K562 (cell line): Measurements from ENCODE around the gene RPL38. TPM values are rescaled to one million over a fixed set of nuclear protein-coding genes. Genes with fewer than 3 reads are reported as not detected.

Experiments
- ATAC-seq: fragments of 200-7000 bp; cut with Tn5 transposase; 3 replicates; pipeline ENCODE4 v1.9.1; 2020; ENCODE audit warnings: moderate library complexity
- BruUV-seq: library from RNA; stranded (reverse); fragments of 400-500 nt; replicated peaks from 2 replicates; lab custom pipeline; 2021; lab: Mats Ljungman, UMichigan
- CTCF ChIA-PET: fragments of 300-600 bp; formaldehyde crosslinking; extraction: SDS; loops from one replicate; lab custom pipeline; 2021; ENCODE audit warnings: low intra/inter-chr PET ratio; lab: Yijun Ruan, JAX
- POLR2A ChIA-PET: fragments of 300-600, 350-650 bp; sonication (Branson Sonifier 250); formaldehyde crosslinking; extraction: SDS; loops from one replicate; lab custom pipeline; 2021; ENCODE audit warnings: antibody characterized with exemption, inconsistent platforms; lab: Yijun Ruan, JAX
- DNase-seq, 4 experiments: peaks; one replicate each; pipeline versions ENCODE4 v3.0.0 to v3.0.0-alpha.2; 2011 to 2018; ENCODE audit warnings: low spot score in 3 of 4, mixed read lengths in 3 of 4; ENCODE audit errors: extremely low read depth in 1 of 4
- FAIRE-seq: peaks from 2 replicates; lab custom pipeline; 2011; peaks lifted over from hg19 to GRCh38; lab: Jason Lieb, UNC
- H2AFZ ChIP-seq: 2 replicates; pipeline ENCODE4 v1.6.0; 2011; ENCODE audit warnings: low read depth, low read length, control low read depth, inconsistent platforms
- H3K27ac ChIP-seq: fragments of 200-600 bp; 3 replicates; pipeline ENCODE4 v1.8.0; 2011; ENCODE audit warnings: low read depth, mild to moderate bottlenecking, control low read depth, inconsistent platforms, low read length, moderate library complexity, mixed read lengths; ENCODE audit errors: extremely low read depth
- H3K27me3 ChIP-seq, 2 experiments: fragments of 300-600 bp in 1 of 2; 2 replicates in 1 of 2; 3 replicates in 1 of 2; pipeline versions ENCODE4 v1.6.0 to v1.8.0; 2011; ENCODE audit warnings: inconsistent platforms in 2 of 2, low read length in 2 of 2, mild to moderate bottlenecking in 1 of 2, mixed read lengths in 1 of 2, moderate library complexity in 1 of 2; ENCODE audit not compliant: control insufficient read depth in 2 of 2, insufficient read depth in 2 of 2
- H3K36me3 ChIP-seq: fragments of 300-600 bp; 3 replicates; pipeline ENCODE4 v1.8.0; 2011; ENCODE audit warnings: mild to moderate bottlenecking, low read length, inconsistent platforms; ENCODE audit not compliant: control insufficient read depth, insufficient read depth
- H3K4me1 ChIP-seq, 2 experiments: fragments of 200-600 bp in 1 of 2; replicated peaks in 1 of 2; 2 replicates in 1 of 2; 3 replicates in 1 of 2; pipeline versions ENCODE4 v1.5.1 to v1.8.0; 2011; ENCODE audit warnings: inconsistent platforms in 2 of 2, low read length in 2 of 2, mild to moderate bottlenecking in 1 of 2, mixed read lengths in 1 of 2, moderate library complexity in 1 of 2; ENCODE audit not compliant: control insufficient read depth in 2 of 2, insufficient read depth in 2 of 2
- H3K4me2 ChIP-seq: 2 replicates; pipeline ENCODE4 v1.6.1; 2011; ENCODE audit warnings: low read length, control low read depth, inconsistent platforms, mixed read lengths; ENCODE audit not compliant: insufficient read depth
- H3K4me3 ChIP-seq: fragments of 200-600 bp; sonication (generic), shearing (Covaris generic); 2 replicates; pipeline ENCODE4 v1.5.1; 2016; ENCODE audit warnings: control low read depth, inconsistent platforms
- H3K79me2 ChIP-seq: fragments of 200-600 bp; 3 replicates; pipeline ENCODE4 v1.8.0; 2011; ENCODE audit warnings: low read length, inconsistent platforms; ENCODE audit not compliant: control insufficient read depth, insufficient read depth
- H3K9ac ChIP-seq, 2 experiments: 2 replicates each; pipeline versions ENCODE4 v1.6.0 to v1.6.1; 2011; ENCODE audit warnings: low read depth in 2 of 2, low read length in 2 of 2, control low read depth in 1 of 2, inconsistent platforms in 1 of 2, mild to moderate bottlenecking in 1 of 2, mixed read lengths in 1 of 2; ENCODE audit not compliant: insufficient read depth in 1 of 2
- H3K9me1 ChIP-seq: one replicate; pipeline ENCODE4 v1.6.0; 2011; ENCODE audit warnings: inconsistent platforms, mild to moderate bottlenecking, low read length, moderate library complexity; ENCODE audit not compliant: control insufficient read depth, insufficient read depth
- H3K9me3 ChIP-seq: replicated peaks from 2 replicates; pipeline ENCODE4 v1.5.1; 2011; ENCODE audit warnings: low read depth, low read length, inconsistent platforms; ENCODE audit not compliant: control insufficient read depth, insufficient read depth
- H4K20me1 ChIP-seq: replicated peaks from 2 replicates; pipeline ENCODE4 v1.6.1; 2011; ENCODE audit warnings: low read length, inconsistent platforms, mixed read lengths; ENCODE audit not compliant: control insufficient read depth, insufficient read depth
- CCNT2 ChIP-seq: IDR thresholded peaks from 2 replicates; pipeline ENCODE4 v1.6.1; 2011; ENCODE audit warnings: borderline replicate concordance, low read depth, mild to moderate bottlenecking, moderate library complexity, mixed read lengths, low read length; ENCODE audit not compliant: insufficient read length; ENCODE audit errors: extremely low read depth
- DACH1 ChIP-seq: fragments of 450-650 bp; IDR thresholded peaks from 2 replicates; pipeline ENCODE4 v1.6.1; 2018; ENCODE audit not compliant: partially characterized antibody
- ELF4 ChIP-seq: fragments of 450-650 bp; formaldehyde crosslinking; IDR thresholded peaks from 2 replicates; pipeline ENCODE4 v1.4.0; 2022; ENCODE audit warnings: missing genetic modification characterization
- NR0B1 ChIP-seq: fragments of 450-650 bp; IDR thresholded peaks from one replicate; pipeline ENCODE4 v1.6.1; 2018; ENCODE audit warnings: mild to moderate bottlenecking, moderate library complexity; ENCODE audit not compliant: partially characterized antibody
- NR4A1 ChIP-seq, 2 experiments: fragments of 250-450 bp in 1 of 2; fragments of 450-650 bp in 1 of 2; sonication (Bioruptor Pico) in 1 of 2; IDR thresholded peaks; 2 replicates each; pipeline versions ENCODE4 v1.4.0 to v1.6.1; 2016 to 2020; ENCODE audit warnings: mild to moderate bottlenecking in 2 of 2, missing compliant biosample characterization in 1 of 2, missing genetic modification characterization in 1 of 2, moderate library complexity in 1 of 2
- PHF8 ChIP-seq: fragments of 200-600 bp; sonication (generic); IDR thresholded peaks from 2 replicates; pipeline ENCODE4 v1.6.1; 2012; ENCODE audit warnings: mixed run types, mild to moderate bottlenecking, inconsistent platforms, low read length, moderate library complexity, borderline replicate concordance
- POLR2AphosphoS2 ChIP-seq: IDR thresholded peaks from 2 replicates; pipeline ENCODE4 v1.6.1; 2012; ENCODE audit warnings: low read length, improper control_type of control experiment
- POLR2B ChIP-seq: fragments of 450-650 bp; IDR thresholded peaks from 2 replicates; pipeline ENCODE4 v1.6.1; 2018; ENCODE audit warnings: low read depth; ENCODE audit not compliant: partially characterized antibody
- RB1 ChIP-seq: fragments of 450-650 bp; IDR thresholded peaks from 2 replicates; pipeline ENCODE4 v1.6.1; 2017; ENCODE audit warnings: low read depth, mild to moderate bottlenecking
- TCF7L2 ChIP-seq: fragments of 150-350 bp; IDR thresholded peaks from 2 replicates; pipeline ENCODE4 v1.6.1; 2016; ENCODE audit warnings: low read depth, mild to moderate bottlenecking, low read length, moderate library complexity
- TCFL5 ChIP-seq: fragments of 250-450 bp; sonication (Bioruptor Pico); conservative IDR thresholded peaks from 2 replicates; pipeline ENCODE4 v1.6.1; 2021; ENCODE audit warnings: mild to moderate bottlenecking, moderate library complexity, matching md5 sums
- THRA ChIP-seq: fragments of 450-650 bp; IDR thresholded peaks from 2 replicates; pipeline ENCODE4 v1.6.1; 2017; ENCODE audit warnings: mild to moderate bottlenecking, moderate library complexity
- ZBTB2 ChIP-seq: fragments of 450-650 bp; IDR thresholded peaks from 2 replicates; pipeline ENCODE4 v1.6.1; 2016; ENCODE audit warnings: antibody characterized with exemption
- ZNF143 ChIP-seq: sonication (generic); formaldehyde crosslinking; IDR thresholded peaks from 2 replicates; pipeline ENCODE4 v1.9.0; 2022; ENCODE audit warnings: mild to moderate bottlenecking, missing genetic modification reagents
- ZNF212 ChIP-seq: fragments of 450-650 bp; formaldehyde crosslinking; IDR thresholded peaks from 2 replicates; pipeline ENCODE4 v1.4.0; 2020; ENCODE audit warnings: mild to moderate bottlenecking
- ZNF280B ChIP-seq: fragments of 250-450 bp; sonication (Bioruptor Pico); IDR thresholded peaks from 2 replicates; pipeline ENCODE4 v1.5.1; 2021; ENCODE audit warnings: mild to moderate bottlenecking
- WGBS: fragments of 100-300 bp; shearing (Covaris generic); methylation state at CpG from one replicate; pipeline ENCODE4 v1.1.6; 2016; ENCODE audit warnings: low coverage, mixed read lengths; ENCODE audit not compliant: insufficient coverage; ENCODE audit errors: missing lambda C conversion rate; 5-methylcytosine and 5-hydroxymethylcytosine counted together
- in situ Hi-C: fragments of 300-500 bp; cut with MboI; formaldehyde crosslinking; loops from 4 replicates; pipeline ENCODE4 v1.15.0; 2018; ENCODE audit warnings: inconsistent platforms, mixed read lengths
- intact Hi-C: fragments of 100-400 bp; cut with micrococcal nuclease; formaldehyde crosslinking; loops from 2 replicates; pipeline ENCODE4 v1.14.2; 2022
- polyA plus RNA-seq, 8 experiments: library from polyadenylated mRNA; depleted of rRNA in 4 of 8; stranded (reverse) in 5 of 8; unstranded in 3 of 8; fragments of >200 nt; fragmentation: Nextera tagmentation in 2 of 8; fragmentation: Illumina TruSeq in 1 of 8; extraction: Ambion mirVana in 2 of 8; extraction: Trizol in 1 of 8; gene quantifications; 2 replicates each; pipeline versions ENCODE4 v1.2.1 to v1.2.3, GENCODE V29; 2011 to 2014; ENCODE audit warnings: inconsistent platforms in 1 of 8, missing spikeins in 1 of 8
- total RNA-seq, 7 experiments: library from RNA; depleted of rRNA in 6 of 7; stranded (reverse); fragments of >200 nt in 6 of 7; fragmentation: Illumina TruSeq in 2 of 7; extraction: Trizol in 2 of 7; gene quantifications; 2 replicates each; pipeline versions ENCODE4 v1.2.1 to v1.2.3, GENCODE V29; 2011 to 2021; ENCODE audit warnings: low replicate concordance in 1 of 7

The RPL38 gene
- total and polyA plus RNA-seq, 9 of the 15 experiments (the other 6 are each of a cell fraction or from before 2014, with no cell fraction given) = 1,224 to 3,864 (median 1,939) TPM

GRCh38 chr17:74253036-74253435 lies 49.6 kb downstream of the RPL38 start:
- no peak overlapping the region for H3K4me3 ChIP-seq
- H3K79me2 ChIP-seq = no peaks in the 10 kb centered on the region
- H3K4me2 ChIP-seq = no peak overlapping the region
- in situ Hi-C loops = no loop called here
- WGBS = 30% methylated on average over 11 of the region's 13 CpGs
- no peak overlapping the region for H3K27ac ChIP-seq
- no TSS peak for BruUV-seq
- peaks cover 0 to 19% of the 10 kb centered on the region in 2 experiments; a peak in 2 of 5 replicates for H3K4me1 ChIP-seq
- FAIRE-seq (no peak), ATAC-seq (no peak), DNase-seq (no peak)
- ChIA-PET CTCF (no interaction called here), POLR2A (no interaction called here)
- no peaks in the 10 kb centered on the region for H4K20me1 ChIP-seq
- no peaks in the 10 kb centered on the region for H3K36me3 ChIP-seq
- intact Hi-C loops = no loop called here
- peaks cover 0 to 49% of the 10 kb centered on the region in 2 experiments; a peak in 3 of 5 replicates for H3K27me3 ChIP-seq
- H3K9me3 ChIP-seq = no peaks in the 10 kb centered on the region
- no peaks in the 10 kb centered on the region for H3K9me1 ChIP-seq
- peak overlapping the region in 1 of 2 experiments; percentile 71; a peak in 1 of 4 replicates for H3K9ac ChIP-seq
- H2AFZ ChIP-seq = no peak overlapping the region
- no peak for TF ChIP-seq NR4A1 (CRISPR knock-in tag; IDR thresholded peaks at IDR 0.05)
- no peak for TF ChIP-seq NR4A1 (tag; IDR thresholded peaks at IDR 0.05)
- no peak for TF ChIP-seq RB1
- TF ChIP-seq PHF8 = no peak
- no peak for TF ChIP-seq THRA
- no peak for TF ChIP-seq DACH1
- TF ChIP-seq CCNT2 = no peak
- no peak for TF ChIP-seq NR0B1
- no peak for TF ChIP-seq ZBTB2
- TF ChIP-seq ZNF280B (CRISPR knock-in tag) = no peak
- TF ChIP-seq TCF7L2 = no peak
- no peak for TF ChIP-seq ZNF212 (CRISPR knock-in tag)
- TF ChIP-seq ZNF143 (CRISPR knock-in tag) = no peak
- TF ChIP-seq POLR2B = no peak
- TF ChIP-seq ELF4 (CRISPR knock-in tag) = no peak
- TF ChIP-seq POLR2AphosphoS2 = no peak
- TF ChIP-seq TCFL5 = no peak
